NCI-H187 treated with DMSO at 0.1 percent for 48 hours (cell line): ENCODE results near the gene CEMP1.
A peak's percentile ranks its signal among the peaks of the same experiment; 100 is the strongest.

Experiments
- DNase-seq: peaks from one replicate; lab custom pipeline; 2025; lab: John Stamatoyannopoulos, UW

The CEMP1 gene

DNA sequence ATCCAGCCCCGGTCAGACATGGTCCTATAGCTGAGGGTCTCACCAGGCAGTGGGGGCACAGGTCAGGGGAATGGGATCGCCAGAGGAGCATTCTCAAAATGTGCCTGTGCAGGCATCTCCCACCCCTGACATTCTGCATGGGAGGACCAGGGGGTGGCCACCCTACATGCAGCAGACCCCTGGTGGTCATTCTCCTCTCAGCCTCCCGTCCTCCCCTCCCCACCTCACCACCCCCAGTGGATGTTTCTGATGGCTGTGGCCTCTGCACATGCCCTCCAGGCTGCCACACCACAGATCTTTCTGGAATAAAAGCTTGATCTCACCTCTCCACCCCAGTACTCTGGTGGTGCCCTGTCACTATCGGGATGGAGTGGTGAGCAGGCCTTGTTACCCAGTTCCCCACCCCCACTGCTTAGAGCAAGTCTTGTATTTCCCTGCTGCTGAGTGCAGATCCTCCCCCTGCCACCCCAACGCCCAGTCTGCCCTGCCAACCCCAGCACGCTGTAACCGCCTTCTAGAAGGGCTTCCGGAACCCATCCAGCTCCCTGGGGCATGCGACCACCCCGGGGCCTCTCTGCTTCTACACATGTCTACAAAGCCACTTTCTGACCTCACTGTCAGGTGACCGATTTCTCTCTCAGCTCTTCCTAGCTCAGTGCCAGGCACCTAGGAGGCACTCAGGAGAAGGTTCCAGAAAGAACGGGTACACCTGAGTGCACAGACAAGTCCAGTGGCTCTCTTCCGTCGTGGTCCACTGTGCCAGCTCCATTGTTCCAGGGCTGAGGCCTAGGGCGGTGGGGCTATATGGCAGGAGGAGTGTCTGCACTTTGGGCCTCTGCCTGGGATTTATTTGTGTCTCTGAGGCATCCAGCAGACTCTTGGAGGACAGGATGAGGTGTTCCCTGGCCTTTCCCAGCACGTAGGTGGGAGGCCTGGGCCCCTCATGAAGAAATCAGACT, 47.0 kb downstream of the CEMP1 start:
- DNase-seq = no peak

DNA sequence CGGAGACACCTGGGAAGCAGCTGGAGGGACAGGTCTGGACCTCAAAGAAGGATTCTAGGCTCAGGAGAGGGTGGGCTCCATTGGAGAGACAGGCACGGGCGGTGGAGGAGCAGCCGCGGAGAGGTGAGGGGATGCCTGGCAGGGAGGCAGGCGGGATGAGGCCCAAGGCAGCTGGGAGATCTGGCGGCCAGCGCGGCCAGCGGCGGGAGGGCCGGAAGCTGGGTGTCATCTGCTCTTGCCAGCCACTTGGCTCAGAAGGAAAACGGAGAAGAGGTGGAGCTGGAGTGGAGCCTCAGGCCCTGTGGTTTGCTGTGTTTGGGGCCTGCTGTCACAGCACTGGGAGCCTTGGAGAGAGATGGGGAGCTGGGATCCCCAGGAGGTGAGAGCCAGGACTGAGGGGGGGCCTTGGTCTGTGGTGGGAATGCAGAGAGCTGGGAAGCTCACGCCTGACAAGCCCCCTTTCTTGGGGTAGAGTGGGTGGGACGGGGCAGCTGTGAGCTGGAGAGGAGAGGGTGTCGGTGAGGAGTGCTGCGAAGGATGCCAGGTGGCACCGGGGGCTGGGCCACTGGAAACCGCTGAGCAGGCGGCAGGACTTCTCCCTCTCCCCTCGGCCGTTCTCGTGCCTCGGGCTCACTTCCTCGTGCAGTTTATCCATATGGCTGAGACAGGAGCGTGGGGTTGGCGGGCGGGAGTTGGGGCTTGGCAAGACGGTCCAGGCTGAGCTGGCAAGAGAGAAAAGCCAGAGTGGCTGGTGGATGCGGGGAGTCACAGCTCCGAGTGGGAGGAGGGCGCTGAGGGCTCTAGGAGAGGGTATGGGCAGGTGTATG, 48.3 kb downstream of the CEMP1 start:
- DNase-seq = peak; percentile 55

DNA sequence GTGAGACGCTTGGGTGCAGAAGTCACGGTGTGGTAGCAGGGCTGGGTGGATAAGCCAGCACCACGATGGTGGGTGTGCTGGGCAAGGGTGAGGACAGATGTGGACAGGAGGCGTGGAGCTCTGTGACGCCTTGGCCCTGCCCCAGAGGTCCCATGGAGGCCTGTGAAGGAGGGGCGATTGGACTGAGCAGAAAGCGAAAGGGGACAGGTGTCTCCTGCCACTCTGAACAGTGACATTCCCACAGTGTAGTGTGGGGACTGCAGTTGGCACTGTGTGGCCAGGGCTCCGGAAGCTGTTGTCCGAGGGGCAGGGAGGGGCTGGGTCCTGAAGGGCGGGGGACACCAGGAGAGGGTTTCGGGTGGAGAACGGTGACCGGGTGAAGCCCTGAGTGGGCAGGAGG, 49.0 kb downstream of the CEMP1 start:
- no peak for DNase-seq

DNA sequence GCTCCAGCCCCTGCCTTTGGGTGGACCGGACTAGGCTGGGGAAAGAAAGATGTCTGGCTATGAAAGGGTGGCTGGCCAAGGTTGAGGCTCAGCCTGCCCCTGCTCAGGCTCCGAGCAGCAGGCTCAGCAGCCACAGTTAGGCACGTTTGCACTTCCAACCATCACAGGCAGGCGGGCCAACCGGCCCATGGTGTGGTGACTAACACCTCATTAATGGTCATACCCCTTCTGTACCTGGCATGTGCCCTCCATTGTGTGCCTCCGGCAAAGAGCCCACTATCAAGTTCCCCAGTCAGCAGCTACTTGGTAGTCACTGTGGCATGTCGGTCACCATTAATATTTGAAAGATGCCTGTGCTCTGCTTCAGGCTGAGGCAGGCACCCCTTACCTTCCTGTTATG, 49.5 kb downstream of the CEMP1 start:
- no peak for DNase-seq

DNA sequence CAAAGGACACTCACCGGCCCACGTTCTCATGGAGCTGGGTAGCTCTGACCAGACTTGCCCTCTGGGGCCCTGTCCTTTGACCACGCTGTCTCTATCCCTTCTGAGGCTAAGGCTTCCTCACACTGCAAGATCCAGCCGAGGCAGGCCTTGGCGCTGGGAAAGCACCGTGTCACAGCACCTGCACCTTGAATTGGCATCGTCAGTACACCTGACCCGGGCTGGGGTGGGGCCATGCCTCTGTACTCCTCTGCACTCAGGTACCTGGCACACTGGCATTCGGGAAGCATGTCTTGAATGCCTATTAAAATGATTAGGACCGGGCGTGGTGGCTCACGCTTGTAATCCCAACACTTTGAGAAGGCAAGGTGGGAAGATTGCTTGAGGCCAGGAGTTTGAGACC, 50.3 kb downstream of the CEMP1 start:
- DNase-seq = no peak
